HEK293 (cell line): ENCODE measurements around the gene ATF7IP2.

Experiments used
- CTCF ChIA-PET: fragments of 350-600 bp; formaldehyde crosslinking; extraction: SDS; loops from one replicate; lab custom pipeline; 2021; ENCODE audit warnings: antibody characterized with exemption; lab: Yijun Ruan, JAX
- POLR2A ChIA-PET: fragments of 300-600 bp; formaldehyde crosslinking; extraction: SDS; loops from one replicate; lab custom pipeline; 2020; ENCODE audit warnings: antibody characterized with exemption, inconsistent platforms; lab: Yijun Ruan, JAX
- H3K27ac ChIP-seq: fragments of 200-500 bp; sonication (Bioruptor generic); 2 replicates; pipeline ENCODE4 v1.5.1; 2014; ENCODE audit warnings: low read depth, low read length, control low read depth, inconsistent platforms; ENCODE audit errors: extremely low read depth
- H3K36me3 ChIP-seq, 2 experiments: fragments of 200-500 bp in 1 of 2; sonication (Bioruptor generic) in 1 of 2; 1 replicate in 1 of 2; 2 replicates in 1 of 2; pipeline ENCODE4 v1.5.1; 2014 to 2017; ENCODE audit warnings: inconsistent platforms in 2 of 2, low read length in 2 of 2; ENCODE audit not compliant: control insufficient read depth in 2 of 2, insufficient read depth in 1 of 2
- H3K4me1 ChIP-seq: fragments of 200-500 bp; sonication (Bioruptor generic); 2 replicates; pipeline ENCODE4 v1.5.1; 2014; ENCODE audit warnings: mild to moderate bottlenecking, low read length, inconsistent platforms; ENCODE audit not compliant: control insufficient read depth, insufficient read depth
- H3K4me3 ChIP-seq: 2 replicates; pipeline ENCODE4 v1.5.1; 2011; ENCODE audit warnings: low read depth, mild to moderate bottlenecking, control low read depth, low read length, moderate library complexity
- H3K9me3 ChIP-seq: fragments of 200-500 bp; sonication (Bioruptor generic); 2 replicates; pipeline ENCODE4 v1.5.1; 2014; ENCODE audit warnings: low read depth, low read length, inconsistent platforms; ENCODE audit not compliant: control insufficient read depth, insufficient read depth
- HOXD13 ChIP-seq: sonication (generic); formaldehyde crosslinking; IDR thresholded peaks from 2 replicates; pipeline ENCODE4 v1.8.0; 2022; ENCODE audit warnings: missing genetic modification reagents, borderline replicate concordance
- MZF1 ChIP-seq: fragments of 450-650 bp; formaldehyde crosslinking; IDR thresholded peaks from 2 replicates; pipeline ENCODE4 v1.5.1; 2017; ENCODE audit warnings: missing biosample characterization, missing genetic modification characterization, borderline replicate concordance
- SCRT2 ChIP-seq: fragments of 450-650 bp; formaldehyde crosslinking; IDR thresholded peaks from 2 replicates; pipeline ENCODE4 v1.5.1; 2016; ENCODE audit warnings: missing biosample characterization, missing genetic modification characterization
- SP3 ChIP-seq: fragments of 450-650 bp; formaldehyde crosslinking; IDR thresholded peaks from 2 replicates; pipeline ENCODE4 v1.5.1; 2016; ENCODE audit warnings: missing biosample characterization, missing genetic modification characterization
- TRIM28 ChIP-seq: IDR thresholded peaks from 2 replicates; pipeline ENCODE4 v1.6.1; 2011; ENCODE audit warnings: low read length, control low read depth, borderline replicate concordance
- ZFHX2 ChIP-seq: fragments of 450-650 bp; formaldehyde crosslinking; conservative IDR thresholded peaks from 2 replicates; pipeline ENCODE4 v1.5.1; 2016; ENCODE audit warnings: missing biosample characterization, missing genetic modification characterization
- ZNF140 ChIP-seq: fragments of 450-650 bp; formaldehyde crosslinking; IDR thresholded peaks from 2 replicates; pipeline ENCODE4 v1.5.1; 2016; ENCODE audit warnings: missing biosample characterization, missing genetic modification characterization
- ZNF266 ChIP-seq: fragments of 450-650 bp; formaldehyde crosslinking; IDR thresholded peaks from 2 replicates; pipeline ENCODE4 v1.5.1; 2016; ENCODE audit warnings: missing biosample characterization, missing genetic modification characterization, low read depth
- ZNF433 ChIP-seq: fragments of 450-650 bp; formaldehyde crosslinking; IDR thresholded peaks from 2 replicates; pipeline ENCODE4 v1.5.1; 2016; ENCODE audit warnings: missing biosample characterization, missing genetic modification characterization, low read depth
- ZNF571 ChIP-seq: fragments of 450-650 bp; formaldehyde crosslinking; IDR thresholded peaks from 2 replicates; pipeline ENCODE4 v1.5.0; 2017; ENCODE audit warnings: missing biosample characterization, missing genetic modification characterization
- ZNF623 ChIP-seq: fragments of 450-650 bp; formaldehyde crosslinking; IDR thresholded peaks from 2 replicates; pipeline ENCODE4 v1.5.1; 2016; ENCODE audit warnings: missing biosample characterization, missing genetic modification characterization
- ZNF626 ChIP-seq: fragments of 450-650 bp; sonication (Bioruptor Pico); formaldehyde crosslinking; IDR thresholded peaks from 2 replicates; pipeline ENCODE4 v1.5.1; 2018; ENCODE audit warnings: missing biosample characterization, missing genetic modification characterization, inconsistent platforms
- ZNF660 ChIP-seq: fragments of 450-650 bp; IDR thresholded peaks from 2 replicates; pipeline ENCODE4 v1.5.1; 2018; ENCODE audit warnings: missing biosample characterization, mild to moderate bottlenecking, missing genetic modification characterization
- ZNF664 ChIP-seq: fragments of 450-650 bp; formaldehyde crosslinking; IDR thresholded peaks from 2 replicates; pipeline ENCODE4 v1.5.1; 2016; ENCODE audit warnings: missing biosample characterization, missing genetic modification characterization
- ZNF76 ChIP-seq: fragments of 450-650 bp; formaldehyde crosslinking; IDR thresholded peaks from 2 replicates; pipeline ENCODE4; 2016; ENCODE audit warnings: low read depth, missing biosample characterization, missing genetic modification characterization, borderline replicate concordance
- TF ChIP-seq, protein P1 (sequence below): fragments of 450-650 bp; formaldehyde crosslinking; IDR thresholded peaks from 2 replicates; pipeline ENCODE4 v1.5.1; 2016; ENCODE audit warnings: missing biosample characterization, missing genetic modification characterization, borderline replicate concordance
- TF ChIP-seq, protein P2 (sequence below): fragments of 450-650 bp; formaldehyde crosslinking; IDR thresholded peaks from 2 replicates; pipeline ENCODE4 v1.5.1; 2017; ENCODE audit warnings: missing biosample characterization, missing genetic modification characterization
- TF ChIP-seq, protein P3 (sequence below): fragments of 450-650 bp; formaldehyde crosslinking; IDR thresholded peaks from 2 replicates; pipeline ENCODE4 v1.5.1; 2016; ENCODE audit warnings: missing biosample characterization, missing genetic modification characterization
- TF ChIP-seq, protein P4 (sequence below): fragments of 450-650 bp; formaldehyde crosslinking; IDR thresholded peaks from 2 replicates; pipeline ENCODE4 v1.5.1; 2016; ENCODE audit warnings: missing biosample characterization, missing genetic modification characterization
- TF ChIP-seq, protein P5 (sequence below): fragments of 450-650 bp; formaldehyde crosslinking; IDR thresholded peaks from 2 replicates; pipeline ENCODE4 v1.5.1; 2016; ENCODE audit warnings: missing biosample characterization, missing genetic modification characterization
- TF ChIP-seq, protein P6 (sequence below): sonication (generic); formaldehyde crosslinking; IDR thresholded peaks from 2 replicates; pipeline ENCODE4 v1.8.1; 2022; ENCODE audit warnings: mild to moderate bottlenecking, moderate library complexity, missing genetic modification reagents

Gene ATF7IP2

DNA sequence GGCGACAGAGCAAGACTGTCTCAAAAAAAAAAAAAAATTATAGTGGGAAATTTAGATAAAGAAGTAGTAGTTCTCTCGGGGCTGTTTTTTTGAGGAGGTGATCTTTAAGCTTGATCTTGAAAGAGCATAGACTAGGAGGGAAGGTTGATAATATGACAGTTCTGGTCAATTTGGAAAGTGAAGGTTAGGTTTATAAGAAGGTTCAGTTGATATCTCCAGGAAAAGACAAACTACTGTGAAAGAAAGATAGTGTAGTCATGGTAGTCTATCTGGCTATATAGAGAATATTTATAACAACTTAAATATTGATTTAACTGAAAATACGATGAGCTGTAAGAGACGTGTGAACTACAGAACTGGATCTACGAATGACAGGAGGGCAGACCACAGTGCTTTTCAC lies 3.1 kb downstream of the ATF7IP2 start (continued):
- TF ChIP-seq, protein P1, sequence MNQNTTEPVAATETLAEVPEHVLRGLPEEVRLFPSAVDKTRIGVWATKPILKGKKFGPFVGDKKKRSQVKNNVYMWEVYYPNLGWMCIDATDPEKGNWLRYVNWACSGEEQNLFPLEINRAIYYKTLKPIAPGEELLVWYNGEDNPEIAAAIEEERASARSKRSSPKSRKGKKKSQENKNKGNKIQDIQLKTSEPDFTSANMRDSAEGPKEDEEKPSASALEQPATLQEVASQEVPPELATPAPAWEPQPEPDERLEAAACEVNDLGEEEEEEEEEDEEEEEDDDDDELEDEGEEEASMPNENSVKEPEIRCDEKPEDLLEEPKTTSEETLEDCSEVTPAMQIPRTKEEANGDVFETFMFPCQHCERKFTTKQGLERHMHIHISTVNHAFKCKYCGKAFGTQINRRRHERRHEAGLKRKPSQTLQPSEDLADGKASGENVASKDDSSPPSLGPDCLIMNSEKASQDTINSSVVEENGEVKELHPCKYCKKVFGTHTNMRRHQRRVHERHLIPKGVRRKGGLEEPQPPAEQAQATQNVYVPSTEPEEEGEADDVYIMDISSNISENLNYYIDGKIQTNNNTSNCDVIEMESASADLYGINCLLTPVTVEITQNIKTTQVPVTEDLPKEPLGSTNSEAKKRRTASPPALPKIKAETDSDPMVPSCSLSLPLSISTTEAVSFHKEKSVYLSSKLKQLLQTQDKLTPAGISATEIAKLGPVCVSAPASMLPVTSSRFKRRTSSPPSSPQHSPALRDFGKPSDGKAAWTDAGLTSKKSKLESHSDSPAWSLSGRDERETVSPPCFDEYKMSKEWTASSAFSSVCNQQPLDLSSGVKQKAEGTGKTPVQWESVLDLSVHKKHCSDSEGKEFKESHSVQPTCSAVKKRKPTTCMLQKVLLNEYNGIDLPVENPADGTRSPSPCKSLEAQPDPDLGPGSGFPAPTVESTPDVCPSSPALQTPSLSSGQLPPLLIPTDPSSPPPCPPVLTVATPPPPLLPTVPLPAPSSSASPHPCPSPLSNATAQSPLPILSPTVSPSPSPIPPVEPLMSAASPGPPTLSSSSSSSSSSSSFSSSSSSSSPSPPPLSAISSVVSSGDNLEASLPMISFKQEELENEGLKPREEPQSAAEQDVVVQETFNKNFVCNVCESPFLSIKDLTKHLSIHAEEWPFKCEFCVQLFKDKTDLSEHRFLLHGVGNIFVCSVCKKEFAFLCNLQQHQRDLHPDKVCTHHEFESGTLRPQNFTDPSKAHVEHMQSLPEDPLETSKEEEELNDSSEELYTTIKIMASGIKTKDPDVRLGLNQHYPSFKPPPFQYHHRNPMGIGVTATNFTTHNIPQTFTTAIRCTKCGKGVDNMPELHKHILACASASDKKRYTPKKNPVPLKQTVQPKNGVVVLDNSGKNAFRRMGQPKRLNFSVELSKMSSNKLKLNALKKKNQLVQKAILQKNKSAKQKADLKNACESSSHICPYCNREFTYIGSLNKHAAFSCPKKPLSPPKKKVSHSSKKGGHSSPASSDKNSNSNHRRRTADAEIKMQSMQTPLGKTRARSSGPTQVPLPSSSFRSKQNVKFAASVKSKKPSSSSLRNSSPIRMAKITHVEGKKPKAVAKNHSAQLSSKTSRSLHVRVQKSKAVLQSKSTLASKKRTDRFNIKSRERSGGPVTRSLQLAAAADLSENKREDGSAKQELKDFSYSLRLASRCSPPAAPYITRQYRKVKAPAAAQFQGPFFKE (tag by site-specific recombination), result no peak
- TF ChIP-seq ZNF660 (tag by site-specific recombination), result no peak
- TF ChIP-seq, all 188 proteins: peak for 0

DNA sequence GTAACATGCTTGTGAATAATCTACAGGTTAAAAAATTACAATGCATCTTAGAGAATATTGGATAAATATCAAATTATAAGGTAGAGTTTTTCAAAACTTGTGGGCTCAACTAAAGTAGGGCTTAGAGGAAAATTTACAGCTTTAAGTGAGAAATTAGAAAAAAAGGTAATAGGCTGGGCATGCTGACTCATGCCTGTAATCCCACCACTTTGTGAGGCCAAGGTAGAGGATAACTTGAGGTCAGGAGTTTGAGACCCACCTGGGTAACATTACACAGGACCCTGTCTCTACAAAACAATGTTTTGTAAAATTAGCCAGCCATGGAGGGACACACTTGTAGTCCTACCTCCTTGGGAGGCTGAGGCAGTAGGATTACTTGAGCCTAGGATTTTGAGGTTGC lies 4.5 kb downstream of the ATF7IP2 start:
- H3K4me1 ChIP-seq, result no peaks in the 10 kb centered on the region
- no peak overlapping the region for H3K27ac ChIP-seq
- H3K9me3 ChIP-seq, result no peaks in the 10 kb centered on the region
- CTCF ChIA-PET, result interaction anchor here (0.5 to 1.5 kb wide), 2 partner anchors 134 to 1047 kb away, joined by 3 to 5 read pairs; no protein-coding TSS in a partner anchor
- POLR2A ChIA-PET, result no interaction called here
- peaks cover 8 to 15% of the 10 kb centered on the region in 2 experiments; a peak in 2 of 3 replicates for H3K36me3 ChIP-seq
- no peak overlapping the region for H3K4me3 ChIP-seq
- TF ChIP-seq ZNF140 (tag by site-specific recombination) (no peak), ZNF664 (no peak), HOXD13 (CRISPR knock-in tag) (no peak), ZNF623 (tag by site-specific recombination) (no peak), TRIM28 (no peak), MZF1 (tag by site-specific recombination) (no peak), SP3 (tag by site-specific recombination) (no peak), ZNF76 (no peak), ZNF433 (tag by site-specific recombination) (no peak), ZNF571 (tag by site-specific recombination) (no peak), ZFHX2 (no peak), SCRT2 (tag by site-specific recombination) (no peak), ZNF626 (tag by site-specific recombination) (no peak), ZNF266 (tag by site-specific recombination) (no peak)
- TF ChIP-seq, protein P2, sequence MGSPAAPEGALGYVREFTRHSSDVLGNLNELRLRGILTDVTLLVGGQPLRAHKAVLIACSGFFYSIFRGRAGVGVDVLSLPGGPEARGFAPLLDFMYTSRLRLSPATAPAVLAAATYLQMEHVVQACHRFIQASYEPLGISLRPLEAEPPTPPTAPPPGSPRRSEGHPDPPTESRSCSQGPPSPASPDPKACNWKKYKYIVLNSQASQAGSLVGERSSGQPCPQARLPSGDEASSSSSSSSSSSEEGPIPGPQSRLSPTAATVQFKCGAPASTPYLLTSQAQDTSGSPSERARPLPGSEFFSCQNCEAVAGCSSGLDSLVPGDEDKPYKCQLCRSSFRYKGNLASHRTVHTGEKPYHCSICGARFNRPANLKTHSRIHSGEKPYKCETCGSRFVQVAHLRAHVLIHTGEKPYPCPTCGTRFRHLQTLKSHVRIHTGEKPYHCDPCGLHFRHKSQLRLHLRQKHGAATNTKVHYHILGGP (tag by site-specific recombination), result no peak
- TF ChIP-seq, protein P3, sequence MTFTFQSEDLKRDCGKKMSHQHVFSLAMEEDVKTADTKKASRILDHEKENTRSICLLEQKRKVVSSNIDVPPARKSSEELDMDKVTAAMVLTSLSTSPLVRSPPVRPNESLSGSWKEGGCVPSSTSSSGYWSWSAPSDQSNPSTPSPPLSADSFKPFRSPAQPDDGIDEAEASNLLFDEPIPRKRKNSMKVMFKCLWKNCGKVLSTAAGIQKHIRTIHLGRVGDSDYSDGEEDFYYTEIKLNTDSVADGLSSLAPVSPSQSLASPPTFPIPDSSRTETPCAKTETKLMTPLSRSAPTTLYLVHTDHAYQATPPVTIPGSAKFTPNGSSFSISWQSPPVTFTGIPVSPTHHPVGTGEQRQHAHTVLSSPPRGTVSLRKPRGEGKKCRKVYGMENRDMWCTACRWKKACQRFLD (tag by site-specific recombination), result no peak
- TF ChIP-seq, protein P4, sequence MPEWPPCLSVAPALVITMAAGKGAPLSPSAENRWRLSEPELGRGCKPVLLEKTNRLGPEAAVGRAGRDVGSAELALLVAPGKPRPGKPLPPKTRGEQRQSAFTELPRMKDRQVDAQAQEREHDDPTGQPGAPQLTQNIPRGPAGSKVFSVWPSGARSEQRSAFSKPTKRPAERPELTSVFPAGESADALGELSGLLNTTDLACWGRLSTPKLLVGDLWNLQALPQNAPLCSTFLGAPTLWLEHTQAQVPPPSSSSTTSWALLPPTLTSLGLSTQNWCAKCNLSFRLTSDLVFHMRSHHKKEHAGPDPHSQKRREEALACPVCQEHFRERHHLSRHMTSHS (tag by site-specific recombination), result no peak
- TF ChIP-seq, protein P5, sequence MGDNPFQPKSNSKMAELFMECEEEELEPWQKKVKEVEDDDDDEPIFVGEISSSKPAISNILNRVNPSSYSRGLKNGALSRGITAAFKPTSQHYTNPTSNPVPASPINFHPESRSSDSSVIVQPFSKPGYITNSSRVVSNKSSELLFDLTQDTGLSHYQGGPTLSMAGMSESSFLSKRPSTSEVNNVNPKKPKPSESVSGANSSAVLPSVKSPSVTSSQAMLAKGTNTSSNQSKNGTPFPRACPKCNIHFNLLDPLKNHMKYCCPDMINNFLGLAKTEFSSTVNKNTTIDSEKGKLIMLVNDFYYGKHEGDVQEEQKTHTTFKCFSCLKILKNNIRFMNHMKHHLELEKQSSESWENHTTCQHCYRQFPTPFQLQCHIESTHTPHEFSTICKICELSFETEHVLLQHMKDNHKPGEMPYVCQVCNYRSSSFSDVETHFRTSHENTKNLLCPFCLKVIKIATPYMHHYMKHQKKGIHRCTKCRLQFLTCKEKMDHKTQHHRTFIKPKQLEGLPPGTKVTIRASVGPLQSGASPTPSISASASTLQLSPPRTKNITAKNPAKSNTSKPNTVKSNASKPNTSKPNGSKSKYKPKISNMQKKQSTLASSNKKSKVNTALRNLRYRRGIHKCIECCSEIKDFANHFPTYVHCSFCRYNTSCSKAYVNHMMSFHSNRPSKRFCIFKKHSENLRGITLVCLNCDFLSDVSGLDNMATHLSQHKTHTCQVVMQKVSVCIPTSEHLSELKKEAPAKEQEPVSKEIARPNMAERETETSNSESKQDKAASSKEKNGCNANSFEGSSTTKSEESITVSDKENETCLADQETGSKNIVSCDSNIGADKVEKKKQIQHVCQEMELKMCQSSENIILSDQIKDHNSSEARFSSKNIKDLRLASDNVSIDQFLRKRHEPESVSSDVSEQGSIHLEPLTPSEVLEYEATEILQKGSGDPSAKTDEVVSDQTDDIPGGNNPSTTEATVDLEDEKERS (tag by site-specific recombination), result no peak
- TF ChIP-seq, protein P6, sequence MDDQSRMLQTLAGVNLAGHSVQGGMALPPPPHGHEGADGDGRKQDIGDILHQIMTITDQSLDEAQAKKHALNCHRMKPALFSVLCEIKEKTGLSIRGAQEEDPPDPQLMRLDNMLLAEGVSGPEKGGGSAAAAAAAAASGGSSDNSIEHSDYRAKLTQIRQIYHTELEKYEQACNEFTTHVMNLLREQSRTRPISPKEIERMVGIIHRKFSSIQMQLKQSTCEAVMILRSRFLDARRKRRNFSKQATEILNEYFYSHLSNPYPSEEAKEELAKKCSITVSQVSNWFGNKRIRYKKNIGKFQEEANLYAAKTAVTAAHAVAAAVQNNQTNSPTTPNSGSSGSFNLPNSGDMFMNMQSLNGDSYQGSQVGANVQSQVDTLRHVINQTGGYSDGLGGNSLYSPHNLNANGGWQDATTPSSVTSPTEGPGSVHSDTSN, result no peak
- TF ChIP-seq, all 188 proteins: peak for 0
